Glutamatergic neuron (in vitro differentiated cells): Measurements from ENCODE around the gene NFATC1. TPM values are rescaled to one million over a fixed set of nuclear protein-coding genes. Genes with fewer than 3 reads are reported as not detected.

Experiments
- DNase-seq: peaks from one replicate; pipeline ENCODE4 v3.0.0; 2022
- H3K27ac Mint-ChIP-seq: one replicate; pipeline ENCODE4 v1.8.0; 2020; ENCODE audit warnings: mild to moderate bottlenecking, mixed read lengths, inconsistent platforms; ENCODE audit not compliant: unreplicated experiment
- H3K27me3 Mint-ChIP-seq: one replicate; pipeline ENCODE4 v1.8.0; 2020; ENCODE audit warnings: mild to moderate bottlenecking, moderate library complexity, mixed read lengths, inconsistent platforms; ENCODE audit not compliant: unreplicated experiment
- H3K36me3 Mint-ChIP-seq: one replicate; pipeline ENCODE4 v1.8.0; 2020; ENCODE audit warnings: mild to moderate bottlenecking, mixed read lengths, inconsistent platforms; ENCODE audit not compliant: unreplicated experiment
- H3K4me1 Mint-ChIP-seq: one replicate; pipeline ENCODE4 v1.8.0; 2020; ENCODE audit warnings: mild to moderate bottlenecking, low read depth, mixed read lengths, inconsistent platforms; ENCODE audit not compliant: unreplicated experiment
- H3K4me3 Mint-ChIP-seq: one replicate; pipeline ENCODE4 v1.8.0; 2020; ENCODE audit warnings: mild to moderate bottlenecking, mixed read lengths, inconsistent platforms; ENCODE audit not compliant: unreplicated experiment
- H3K9me3 Mint-ChIP-seq: one replicate; pipeline ENCODE4 v1.8.0; 2020; ENCODE audit warnings: mild to moderate bottlenecking, moderate library complexity, mixed read lengths, inconsistent platforms; ENCODE audit not compliant: unreplicated experiment
- total RNA-seq: library from RNA; stranded (reverse); fragmentation: NEBNext Ultra II Directional; extraction: Animal tissue kit (Norgen Biotek cat#: 25700); gene quantifications from one replicate; pipeline ENCODE4 v1.2.1, GENCODE V29; 2021; ENCODE audit not compliant: unreplicated experiment
- TF ChIP-seq, protein P1 (sequence below): fragments of 200-600 bp; sonication (generic); IDR thresholded peaks from one replicate; pipeline ENCODE4 v1.5.0; 2021; ENCODE audit not compliant: partially characterized antibody, unreplicated experiment

The NFATC1 gene
- total RNA-seq, 1 donor from 2014 or later = 5.3 TPM

DNA sequence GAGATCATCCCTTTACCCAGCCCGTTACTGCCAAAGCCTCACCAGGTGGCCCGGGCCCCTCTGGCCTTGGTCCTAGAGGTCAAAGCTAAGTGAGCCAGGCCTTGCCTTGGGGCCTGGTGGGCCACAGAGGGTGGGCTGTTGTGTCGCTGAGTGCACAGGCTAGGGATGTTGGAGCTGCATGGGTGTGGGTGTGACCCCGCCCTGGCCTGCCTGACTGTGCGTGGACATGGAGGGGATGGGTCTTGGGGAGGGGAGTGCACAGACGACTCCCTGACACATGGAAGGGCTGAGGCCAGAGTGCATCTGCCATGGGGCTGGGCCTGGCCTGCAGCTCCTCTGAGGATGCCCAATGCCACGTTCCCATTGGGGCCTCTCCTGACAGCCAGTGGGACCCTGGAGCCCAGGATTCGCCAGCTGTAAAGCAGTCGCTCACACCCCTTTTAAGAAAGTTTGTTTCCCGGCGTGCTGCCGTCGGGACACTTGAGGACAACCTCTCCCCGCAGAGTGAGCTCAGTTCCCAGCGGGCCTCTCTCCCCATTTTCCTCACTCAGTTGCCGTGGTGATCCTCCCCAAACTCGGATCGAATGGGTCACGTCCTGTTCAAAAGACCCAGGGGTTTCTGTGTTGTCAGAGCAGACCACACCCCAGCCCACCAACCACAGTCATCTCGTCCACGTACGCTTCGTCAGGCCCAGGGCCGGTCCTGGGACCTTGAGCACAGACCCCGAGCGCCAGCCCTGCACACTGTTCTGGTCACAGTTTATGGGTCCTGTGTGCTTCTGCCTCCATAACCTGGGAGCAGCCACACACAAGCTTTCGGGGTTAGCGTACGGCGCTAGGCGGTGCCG, 93.5 kb downstream of the NFATC1 start:
- peaks cover 7% of the 10 kb centered on the region for H3K9me3 Mint-ChIP-seq
- no peak overlapping the region for H3K4me3 Mint-ChIP-seq
- TF ChIP-seq, protein P1, sequence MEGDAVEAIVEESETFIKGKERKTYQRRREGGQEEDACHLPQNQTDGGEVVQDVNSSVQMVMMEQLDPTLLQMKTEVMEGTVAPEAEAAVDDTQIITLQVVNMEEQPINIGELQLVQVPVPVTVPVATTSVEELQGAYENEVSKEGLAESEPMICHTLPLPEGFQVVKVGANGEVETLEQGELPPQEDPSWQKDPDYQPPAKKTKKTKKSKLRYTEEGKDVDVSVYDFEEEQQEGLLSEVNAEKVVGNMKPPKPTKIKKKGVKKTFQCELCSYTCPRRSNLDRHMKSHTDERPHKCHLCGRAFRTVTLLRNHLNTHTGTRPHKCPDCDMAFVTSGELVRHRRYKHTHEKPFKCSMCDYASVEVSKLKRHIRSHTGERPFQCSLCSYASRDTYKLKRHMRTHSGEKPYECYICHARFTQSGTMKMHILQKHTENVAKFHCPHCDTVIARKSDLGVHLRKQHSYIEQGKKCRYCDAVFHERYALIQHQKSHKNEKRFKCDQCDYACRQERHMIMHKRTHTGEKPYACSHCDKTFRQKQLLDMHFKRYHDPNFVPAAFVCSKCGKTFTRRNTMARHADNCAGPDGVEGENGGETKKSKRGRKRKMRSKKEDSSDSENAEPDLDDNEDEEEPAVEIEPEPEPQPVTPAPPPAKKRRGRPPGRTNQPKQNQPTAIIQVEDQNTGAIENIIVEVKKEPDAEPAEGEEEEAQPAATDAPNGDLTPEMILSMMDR = no peak
- H3K27ac Mint-ChIP-seq = no peak overlapping the region
- H3K36me3 Mint-ChIP-seq = no peaks in the 10 kb centered on the region
- H3K27me3 Mint-ChIP-seq = peaks cover 2% of the 10 kb centered on the region
- H3K4me1 Mint-ChIP-seq = no peaks in the 10 kb centered on the region
- peak; percentile 12 for DNase-seq

DNA sequence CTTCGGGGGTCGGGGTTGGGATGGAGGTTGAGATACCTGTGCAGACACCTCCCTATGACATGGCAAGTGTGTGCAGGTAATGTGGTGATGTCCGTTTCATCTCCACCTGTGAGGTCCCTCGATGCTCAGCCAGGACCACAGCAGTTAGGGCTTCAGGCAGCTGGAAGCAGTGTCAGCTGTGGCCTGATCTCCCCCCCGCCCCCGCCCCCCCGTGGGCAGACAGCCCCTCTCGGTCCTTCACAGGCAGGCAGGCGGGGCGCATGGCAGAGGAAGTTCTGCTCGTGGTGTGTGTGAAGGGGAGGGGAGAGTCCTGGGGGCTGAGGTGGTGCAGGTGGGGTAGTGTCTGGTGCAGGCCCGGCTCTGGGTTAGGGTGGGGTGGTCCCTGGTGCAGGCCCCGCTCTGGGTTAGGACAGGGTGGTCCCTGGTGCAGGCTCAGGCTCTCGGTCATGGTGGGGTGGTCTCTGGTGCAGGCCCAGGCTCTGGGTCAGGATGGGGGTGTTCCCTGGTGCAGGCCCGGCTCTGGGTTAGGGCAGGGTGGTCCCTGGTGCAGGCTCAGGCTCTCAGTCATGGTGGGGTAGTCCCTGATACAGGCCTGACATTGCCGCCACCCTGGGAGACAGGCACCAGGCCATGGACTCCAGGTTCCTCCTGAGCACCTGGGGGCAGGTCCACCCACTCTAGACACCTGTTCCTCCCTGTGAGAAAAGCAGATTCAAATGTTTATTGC, 94.3 kb downstream of the NFATC1 start:
- Mint-ChIP-seq H3K4me1 (no peaks in the 10 kb centered on the region), H3K36me3 (no peaks in the 10 kb centered on the region), H3K27me3 (peaks cover 2% of the 10 kb centered on the region), H3K4me3 (no peak overlapping the region), H3K27ac (no peak overlapping the region), H3K9me3 (peaks cover 5% of the 10 kb centered on the region)
- TF ChIP-seq, protein P1 = no peak
- peak; percentile 12 for DNase-seq

DNA sequence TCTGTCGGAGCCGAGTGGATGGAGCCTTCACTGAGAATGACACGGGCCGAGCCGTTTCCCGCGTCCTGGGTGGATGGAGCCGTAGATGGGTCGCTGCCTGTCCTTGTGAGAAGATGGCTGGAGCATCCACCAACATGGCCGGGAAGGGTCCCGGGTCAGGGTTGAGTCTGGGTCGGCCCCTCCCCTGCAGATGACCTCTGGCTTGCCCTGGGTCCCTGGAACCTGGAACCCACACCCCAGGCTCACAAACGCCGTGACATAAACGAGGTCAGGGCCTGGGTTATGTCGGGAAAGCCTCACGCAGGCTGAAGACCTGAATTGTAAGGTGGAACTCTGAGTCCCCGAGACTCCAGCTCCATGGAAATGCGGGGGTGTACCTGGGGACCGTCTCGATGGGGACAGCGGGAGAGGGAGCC, 94.9 kb downstream of the NFATC1 start:
- TF ChIP-seq, protein P1 = no peak
- Mint-ChIP-seq H3K4me1 (peaks cover 1% of the 10 kb centered on the region), H3K36me3 (peaks cover 5% of the 10 kb centered on the region), H3K27ac (no peak overlapping the region), H3K9me3 (peaks cover 6% of the 10 kb centered on the region), H3K27me3 (peaks cover 2% of the 10 kb centered on the region), H3K4me3 (no peak overlapping the region)
- DNase-seq = peak; percentile 4

DNA sequence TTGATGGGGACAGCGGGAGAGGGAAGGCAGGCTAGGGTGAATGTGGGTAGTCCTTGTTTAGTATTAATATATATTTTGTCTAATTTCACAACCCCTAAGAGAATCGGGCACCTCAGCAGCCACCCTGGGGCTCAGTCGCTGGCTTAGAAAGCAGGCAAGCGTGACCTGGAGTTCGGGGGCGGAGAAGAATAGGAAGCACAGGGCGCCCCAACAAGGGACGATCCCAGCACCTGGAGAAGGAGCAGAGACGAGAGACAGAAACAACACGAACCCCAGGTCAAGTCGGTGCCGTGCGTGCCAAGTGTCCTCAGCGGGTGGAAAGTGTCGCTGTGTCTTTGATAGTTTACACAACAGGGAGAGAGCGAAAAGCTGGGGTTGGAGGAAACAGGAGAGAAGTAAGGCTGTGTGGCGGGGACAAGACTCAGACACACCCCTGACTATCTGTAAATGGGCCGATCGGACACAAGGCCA, 95.4 kb downstream of the NFATC1 start:
- Mint-ChIP-seq H3K4me1 (peaks cover 3% of the 10 kb centered on the region), H3K27me3 (peaks cover 3% of the 10 kb centered on the region), H3K4me3 (no peak overlapping the region), H3K27ac (no peak overlapping the region), H3K36me3 (peaks cover 5% of the 10 kb centered on the region), H3K9me3 (peaks cover 7% of the 10 kb centered on the region)
- TF ChIP-seq, protein P1 = no peak
- peak; percentile 2 for DNase-seq
